Right lobe of liver (tissue), 4 donors: ENCODE measurements around the gene KRTAP2-1.

Experiments used
- CTCF ChIP-seq, 4 donors: fragments of 200-600 bp in 3 of 4; fragments of 450-650 bp in 1 of 4; IDR thresholded peaks; one replicate each; pipeline versions ENCODE4 v1.5.1 to v1.8.0; 2016 to 2022; ENCODE audit warnings: antibody characterized with exemption in 4 of 4, mild to moderate bottlenecking in 2 of 4
- POLR2A ChIP-seq: fragments of 450-650 bp; IDR thresholded peaks from one replicate; pipeline ENCODE4 v1.6.1; 2017; ENCODE audit warnings: antibody characterized with exemption, mild to moderate bottlenecking
- donor health status: DM: no; HTN: no; CAD: no.
- donor health status: DM: no; HTN: no; CAD: no.
- donor health status: DM: no; HTN: yes; CAD: no.

GRCh38 chr17:41004397-41004796, 42.7 kb downstream of the KRTAP2-1 start:
- no peak for TF ChIP-seq POLR2A
- no peak for TF ChIP-seq CTCF (IDR thresholded peaks at IDR 0.05)
